Eye (tissue), 1 donor: ENCODE data around the gene YBX1.
"Not testable (repeated sequence)": the region's sequence is repeated elsewhere in the genome, so short reads cannot be mapped to it uniquely, and the experiment has no call there.

Experiments
- DNase-seq: peaks from one replicate; pipeline ENCODE4 v3.0.0-alpha.2; 2015

YBX1 gene

GRCh38 chr1:42751511-42752070, 69.4 kb downstream of the YBX1 start:
- not testable (repeated sequence) for DNase-seq

GRCh38 chr1:42752284-42752683, 70.1 kb downstream of the YBX1 start:
- no peak for DNase-seq

DNA sequence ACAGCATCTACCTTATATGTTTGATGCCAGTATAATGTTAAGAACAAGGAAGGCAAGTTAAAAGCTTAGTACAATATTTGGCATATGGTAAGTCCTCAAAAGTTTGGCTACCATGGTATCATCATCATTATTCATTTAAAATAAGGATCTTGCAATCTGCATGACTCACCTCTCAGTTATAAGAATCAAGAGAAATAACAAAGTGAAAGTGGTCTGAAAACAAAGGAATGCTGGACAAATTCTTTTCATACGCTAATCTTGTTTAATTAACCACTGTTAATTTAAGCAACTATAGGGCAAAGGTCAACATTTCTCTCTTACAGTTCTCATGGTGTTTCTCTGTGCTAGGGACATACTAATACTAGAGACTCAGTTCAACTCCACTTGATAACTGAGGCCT, 70.9 kb downstream of the YBX1 start:
- no peak for DNase-seq
